GM19035 (cell line): ENCODE measurements around the gene A2ML1.
"Not testable (repeated sequence)": the region's sequence is repeated elsewhere in the genome, so short reads cannot be mapped to it uniquely, and the experiment has no call there.

Experiments
- ATAC-seq: cut with Tn5 transposase; IDR thresholded peaks from one replicate; pipeline ENCODE4 v1.9.1; 2021; ENCODE audit not compliant: unreplicated experiment

The A2ML1 gene

GRCh38 chr12:8822298-8822697, at the start of gene A2ML1:
Gene A2ML1 (plus strand): TSS chr12:8822621. CDS start chr12:8822652, 31 bp downstream.
- ATAC-seq: no peak

- ATAC-seq: no peak
Measured at GRCh38 chr12:8773461-8773860, 49.0 kb upstream of the A2ML1 start.

- no peak for ATAC-seq
Measured at GRCh38 chr12:8779281-8779680, 43.1 kb upstream of the A2ML1 start.

- ATAC-seq: no peak
Measured at GRCh38 chr12:8779862-8780261, 42.6 kb upstream of the A2ML1 start.

- no peak for ATAC-seq
Measured at GRCh38 chr12:8780389-8780788, 42.0 kb upstream of the A2ML1 start.

GRCh38 chr12:8781381-8782127, 40.9 kb upstream of the A2ML1 start:
- no peak for ATAC-seq

- ATAC-seq: no peak
Measured at GRCh38 chr12:8784290-8784888, 38.0 kb upstream of the A2ML1 start.

- ATAC-seq: no peak
Measured at GRCh38 chr12:8785499-8785898, 36.9 kb upstream of the A2ML1 start.

GRCh38 chr12:8787206-8787605, 35.2 kb upstream of the A2ML1 start:
- ATAC-seq: not testable (repeated sequence)

GRCh38 chr12:8788706-8789105, 33.7 kb upstream of the A2ML1 start:
- not testable (repeated sequence) for ATAC-seq

GRCh38 chr12:8789341-8790013, 32.9 kb upstream of the A2ML1 start:
- not testable (repeated sequence) for ATAC-seq

GRCh38 chr12:8793226-8793625, 29.2 kb upstream of the A2ML1 start:
- ATAC-seq: not testable (repeated sequence)

GRCh38 chr12:8794611-8795010, 27.8 kb upstream of the A2ML1 start:
- not testable (repeated sequence) for ATAC-seq

- ATAC-seq: no peak
Measured at GRCh38 chr12:8796831-8797626, 25.4 kb upstream of the A2ML1 start.

- not testable (repeated sequence) for ATAC-seq
Measured at GRCh38 chr12:8801213-8801612, 21.2 kb upstream of the A2ML1 start.

- ATAC-seq: not testable (repeated sequence)
Measured at GRCh38 chr12:8804833-8805232, 17.6 kb upstream of the A2ML1 start.

GRCh38 chr12:8805487-8805886, 16.9 kb upstream of the A2ML1 start:
- ATAC-seq: not testable (repeated sequence)

GRCh38 chr12:8807084-8807483, 15.3 kb upstream of the A2ML1 start:
- not testable (repeated sequence) for ATAC-seq

- not testable (repeated sequence) for ATAC-seq
Measured at GRCh38 chr12:8810112-8810511, 12.3 kb upstream of the A2ML1 start.

- no peak for ATAC-seq
Measured at GRCh38 chr12:8813572-8814357, 8.7 kb upstream of the A2ML1 start.
